GM12878 (cell line): ENCODE data around the gene HES7. TPM values are rescaled to one million over a fixed set of nuclear protein-coding genes. Genes with fewer than 3 reads are reported as not detected.

ENCODE experiments used
- ATAC-seq: fragments of 200-7000 bp; cut with Tn5 transposase; 3 replicates; pipeline ENCODE4 v1.9.1; 2020; ENCODE audit warnings: mild to moderate bottlenecking, moderate library complexity
- BruUV-seq: library from RNA; stranded (reverse); fragments of 400-500 nt; replicated peaks from 2 replicates; lab custom pipeline; 2021; lab: Mats Ljungman, UMichigan
- CTCF ChIA-PET: fragments of 300-600 bp; sonication (Branson Sonifier 250); formaldehyde crosslinking; extraction: SDS; loops from one replicate; lab custom pipeline; 2021; ENCODE audit warnings: inconsistent platforms; lab: Yijun Ruan, JAX
- POLR2A ChIA-PET: fragments of 350-600 bp; formaldehyde crosslinking; extraction: SDS; loops from one replicate; lab custom pipeline; 2021; ENCODE audit warnings: inconsistent platforms; lab: Charles Lee
- RAD21 ChIA-PET: fragments of 300-600 bp; sonication (Branson Sonifier 250); formaldehyde crosslinking; loops from one replicate; lab custom pipeline; 2023; ENCODE audit warnings: antibody characterized with exemption; ENCODE audit not compliant: unreplicated experiment; lab: Charles Lee
- SMC1A ChIA-PET: fragments of 300-600 bp; sonication (Branson Sonifier 250); formaldehyde crosslinking; loops from one replicate; lab custom pipeline; 2023; ENCODE audit not compliant: unreplicated experiment, uncharacterized antibody; lab: Charles Lee
- DNase-seq: peaks from one replicate; pipeline ENCODE4 v3.0.0-alpha.2; 2011; ENCODE audit warnings: low read depth, low spot score
- FAIRE-seq: peaks from 3 replicates; lab custom pipeline; 2011; peaks lifted over from hg19 to GRCh38; lab: Jason Lieb, UNC
- H2AFZ ChIP-seq: 2 replicates; pipeline ENCODE4 v1.6.0; 2011; ENCODE audit warnings: low read depth, low read length, control low read depth; ENCODE audit not compliant: control insufficient read depth
- H3K27ac ChIP-seq: 2 replicates; pipeline ENCODE4 v1.5.1; 2011; ENCODE audit warnings: control low read depth; ENCODE audit not compliant: control insufficient read depth, insufficient read depth
- H3K27me3 ChIP-seq, 2 experiments: replicated peaks in 1 of 2; 2 replicates each; pipeline versions ENCODE4 v1.6.0 to v1.6.1; 2011; ENCODE audit warnings: low read length in 1 of 2; ENCODE audit not compliant: control insufficient read depth in 2 of 2, insufficient read depth in 2 of 2
- H3K36me3 ChIP-seq, 2 experiments: 2 replicates each; pipeline ENCODE4 v1.5.1; 2011; ENCODE audit warnings: low read length in 1 of 2; ENCODE audit not compliant: control insufficient read depth in 2 of 2, insufficient read depth in 2 of 2
- H3K4me1 ChIP-seq: 2 replicates; pipeline ENCODE4 v1.6.1; 2011; ENCODE audit warnings: mild to moderate bottlenecking, low read length, moderate library complexity, mixed read lengths; ENCODE audit not compliant: control insufficient read depth, insufficient read depth
- H3K4me2 ChIP-seq: 2 replicates; pipeline ENCODE4 v1.6.0; 2011; ENCODE audit warnings: control low read depth; ENCODE audit not compliant: control insufficient read depth, insufficient read depth
- H3K4me3 ChIP-seq: fragments of 200-600 bp; sonication (generic); 2 replicates; pipeline ENCODE4 v1.5.1; 2016
- H3K79me2 ChIP-seq: 2 replicates; pipeline ENCODE4 v1.6.0; 2011; ENCODE audit warnings: low read length; ENCODE audit not compliant: control insufficient read depth, insufficient read depth
- H3K9ac ChIP-seq: 2 replicates; pipeline ENCODE4 v1.8.0; 2011; ENCODE audit warnings: low read length, control low read depth, mixed read lengths; ENCODE audit not compliant: control insufficient read depth, insufficient read depth
- H3K9me3 ChIP-seq: replicated peaks from 3 replicates; pipeline ENCODE4 v1.5.1; 2011; ENCODE audit warnings: mild to moderate bottlenecking, low read length; ENCODE audit not compliant: control insufficient read depth, insufficient read depth
- H4K20me1 ChIP-seq: 2 replicates; pipeline ENCODE4 v1.6.0; 2011; ENCODE audit not compliant: control insufficient read depth, insufficient read depth
- MYC ChIP-seq: IDR thresholded peaks from 2 replicates; pipeline ENCODE4 v1.6.1; 2011; ENCODE audit warnings: mild to moderate bottlenecking, low read length, moderate library complexity, inconsistent platforms; ENCODE audit not compliant: insufficient read depth, insufficient replicate concordance, insufficient read length, severe bottlenecking
- WGBS: methylation state at CpG from one replicate; pipeline ENCODE4 v1.1.6; 2016; ENCODE audit warnings: low lambda C conversion rate; ENCODE audit not compliant: insufficient replicate concordance, insufficient coverage; ENCODE audit errors: missing lambda C conversion rate; 5-methylcytosine and 5-hydroxymethylcytosine counted together
- in situ Hi-C: fragments of 300-500 bp; cut with MboI; formaldehyde crosslinking; loops from 9 replicates; pipeline ENCODE4 v1.14.3; 2018; ENCODE audit warnings: mixed read lengths
- intact Hi-C: fragments of 100-400 bp; cut with micrococcal nuclease; formaldehyde crosslinking; loops from one replicate; pipeline ENCODE4 v1.14.2; 2022; ENCODE audit not compliant: unreplicated experiment
- polyA plus RNA-seq, 11 experiments: library from polyadenylated mRNA; depleted of rRNA in 4 of 11; unstranded in 6 of 11; stranded (reverse) in 5 of 11; fragments of >200 nt; fragmentation: Nextera tagmentation in 4 of 11; fragmentation: Illumina TruSeq in 1 of 11; extraction: Ambion mirVana in 4 of 11; extraction: Trizol in 1 of 11; gene quantifications; 1 replicate in 1 of 11; 2 replicates in 10 of 11; pipeline versions ENCODE4 v1.2.1 to v1.2.3, GENCODE V29; 2011 to 2016; ENCODE audit warnings: inconsistent platforms in 2 of 11, missing spikeins in 2 of 11, low read depth in 1 of 11
- total RNA-seq, 4 experiments: library from RNA; depleted of rRNA in 3 of 4; stranded (reverse); fragments of >200 nt in 3 of 4; fragmentation: Illumina TruSeq in 1 of 4; extraction: Trizol in 1 of 4; gene quantifications; 2 replicates each; pipeline versions ENCODE4 v1.2.1 to v1.2.3, GENCODE V29; 2013 to 2021
- TF ChIP-seq, protein P1 (sequence below): fragments of 450-650 bp; formaldehyde crosslinking; IDR thresholded peaks from 2 replicates; pipeline ENCODE4 v1.5.0; 2022; ENCODE audit warnings: mild to moderate bottlenecking, missing genetic modification characterization

Gene HES7
- total and polyA plus RNA-seq, 10 of the 15 experiments (the other 5 are each of a cell fraction or from before 2014, with no cell fraction given) = 0.07 to 1.3 (median 0.63) TPM; not detected in 4

- FAIRE-seq (no peak), ATAC-seq (no peak), DNase-seq (no peak)
- H3K79me2 ChIP-seq = no peaks in the 10 kb centered on the region
- H3K4me1 ChIP-seq = peaks cover 4% of the 10 kb centered on the region; the same call in 1 of the 2 replicates
- H3K4me3 ChIP-seq = no peak overlapping the region
- POLR2A ChIA-PET = interaction anchor here (1.0 to 1.5 kb wide), 2 partner anchors 12 to 15 kb away, joined by 3 to 5 read pairs; no protein-coding TSS in a partner anchor
- intact Hi-C loops (loop anchor here (10.0 kb wide), 1 partner anchor 669 kb away; the partner anchor contains the start of gene CCDC42), in situ Hi-C loops (loop anchor here (5.0 to 10.0 kb wide), 2 partner anchors 37 to 669 kb away; partner anchors contain the start of gene CCDC42)
- H3K4me2 ChIP-seq = no peak overlapping the region
- no TSS peak for BruUV-seq
- H3K9me3 ChIP-seq = no peaks in the 10 kb centered on the region
- H4K20me1 ChIP-seq = no peaks in the 10 kb centered on the region
- H3K27ac ChIP-seq = no peak overlapping the region
- RAD21 ChIA-PET = interaction anchor here (2.5 to 3.0 kb wide), 2 partner anchors 16 to 30 kb away, joined by 8 to 25 read pairs; no protein-coding TSS in a partner anchor
- no peak overlapping the region for H2AFZ ChIP-seq
- WGBS = 53% methylated on average over 14 of the region's 14 CpGs
- peaks cover 10 to 20% of the 10 kb centered on the region in 2 experiments for H3K27me3 ChIP-seq
- SMC1A ChIA-PET = interaction anchor here (1.3 to 4.7 kb wide), 4 partner anchors 15 to 225 kb away, joined by 3 to 37 read pairs (median 4); no protein-coding TSS in a partner anchor
- H3K9ac ChIP-seq = no peak overlapping the region
- TF ChIP-seq MYC = no peak
- TF ChIP-seq, protein P1, sequence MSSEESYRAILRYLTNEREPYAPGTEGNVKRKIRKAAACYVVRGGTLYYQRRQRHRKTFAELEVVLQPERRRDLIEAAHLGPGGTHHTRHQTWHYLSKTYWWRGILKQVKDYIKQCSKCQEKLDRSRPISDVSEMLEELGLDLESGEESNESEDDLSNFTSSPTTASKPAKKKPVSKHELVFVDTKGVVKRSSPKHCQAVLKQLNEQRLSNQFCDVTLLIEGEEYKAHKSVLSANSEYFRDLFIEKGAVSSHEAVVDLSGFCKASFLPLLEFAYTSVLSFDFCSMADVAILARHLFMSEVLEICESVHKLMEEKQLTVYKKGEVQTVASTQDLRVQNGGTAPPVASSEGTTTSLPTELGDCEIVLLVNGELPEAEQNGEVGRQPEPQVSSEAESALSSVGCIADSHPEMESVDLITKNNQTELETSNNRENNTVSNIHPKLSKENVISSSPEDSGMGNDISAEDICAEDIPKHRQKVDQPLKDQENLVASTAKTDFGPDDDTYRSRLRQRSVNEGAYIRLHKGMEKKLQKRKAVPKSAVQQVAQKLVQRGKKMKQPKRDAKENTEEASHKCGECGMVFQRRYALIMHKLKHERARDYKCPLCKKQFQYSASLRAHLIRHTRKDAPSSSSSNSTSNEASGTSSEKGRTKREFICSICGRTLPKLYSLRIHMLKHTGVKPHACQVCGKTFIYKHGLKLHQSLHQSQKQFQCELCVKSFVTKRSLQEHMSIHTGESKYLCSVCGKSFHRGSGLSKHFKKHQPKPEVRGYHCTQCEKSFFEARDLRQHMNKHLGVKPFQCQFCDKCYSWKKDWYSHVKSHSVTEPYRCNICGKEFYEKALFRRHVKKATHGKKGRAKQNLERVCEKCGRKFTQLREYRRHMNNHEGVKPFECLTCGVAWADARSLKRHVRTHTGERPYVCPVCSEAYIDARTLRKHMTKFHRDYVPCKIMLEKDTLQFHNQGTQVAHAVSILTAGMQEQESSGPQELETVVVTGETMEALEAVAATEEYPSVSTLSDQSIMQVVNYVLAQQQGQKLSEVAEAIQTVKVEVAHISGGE (CRISPR knock-in tag) = no peak
- CTCF ChIA-PET = interaction anchor here (0.6 to 9.4 kb wide), 10 partner anchors 9 to 338 kb away, joined by 3 to 159 read pairs (median 4); partner anchors contain the start of gene ALOXE3
- H3K36me3 ChIP-seq = no peaks in the 10 kb centered on the region
Measured at GRCh38 chr17:8075574-8076342, 48.1 kb downstream of the HES7 start.
